GM18511 (cell line): ENCODE measurements around the gene LRRC39.
"Not testable (repeated sequence)": the region's sequence is repeated elsewhere in the genome, so short reads cannot be mapped to it uniquely, and the experiment has no call there.

ENCODE experiments used
- ATAC-seq: cut with Tn5 transposase; IDR thresholded peaks from one replicate; pipeline ENCODE4 v1.9.1; 2021; ENCODE audit warnings: mild to moderate bottlenecking, moderate library complexity; ENCODE audit not compliant: unreplicated experiment

LRRC39 gene

DNA sequence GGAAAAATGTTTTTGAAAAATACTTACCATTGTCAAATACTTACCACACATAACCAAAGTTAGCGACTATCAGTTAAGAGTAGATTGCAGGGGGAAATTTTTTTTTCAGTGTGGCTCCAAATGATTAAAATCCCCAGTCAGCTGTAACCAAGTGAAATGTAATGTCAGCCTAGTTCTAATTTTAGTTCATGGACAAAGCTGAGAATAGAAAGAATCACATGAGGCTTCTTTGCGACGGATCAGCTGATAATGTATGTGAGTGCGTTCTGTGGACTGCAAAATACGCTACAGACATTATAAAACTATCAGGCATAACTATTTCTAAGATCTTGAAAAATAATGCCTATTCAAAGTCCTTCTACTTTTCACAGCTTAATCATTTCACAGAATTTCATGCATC, at the start of gene LRRC39:
Gene LRRC39, minus strand, starts transcription at position 166 of the 400 bp plus-strand sequence. CDS start 9,740 bp downstream, outside the sequence.
- ATAC-seq, result no peak

DNA sequence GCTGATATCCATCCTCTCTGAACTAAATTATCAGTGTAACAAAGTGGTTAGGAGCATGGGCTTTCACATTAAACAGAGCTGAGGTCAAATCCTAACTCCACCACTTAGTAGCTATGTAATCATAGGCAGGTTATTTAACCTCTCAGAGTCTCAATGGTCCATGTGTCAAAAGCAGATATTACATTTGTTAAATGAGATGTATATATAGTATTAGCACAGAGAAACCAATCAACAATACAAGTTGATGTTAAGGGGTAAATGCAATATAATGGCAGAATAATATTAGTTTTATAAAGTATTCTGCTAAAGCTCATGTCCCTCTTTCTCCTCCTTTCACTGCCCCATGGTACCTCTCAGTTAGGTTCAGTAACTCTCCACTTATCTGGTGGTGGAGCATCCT, 44.4 kb upstream of the LRRC39 start:
- no peak for ATAC-seq

DNA sequence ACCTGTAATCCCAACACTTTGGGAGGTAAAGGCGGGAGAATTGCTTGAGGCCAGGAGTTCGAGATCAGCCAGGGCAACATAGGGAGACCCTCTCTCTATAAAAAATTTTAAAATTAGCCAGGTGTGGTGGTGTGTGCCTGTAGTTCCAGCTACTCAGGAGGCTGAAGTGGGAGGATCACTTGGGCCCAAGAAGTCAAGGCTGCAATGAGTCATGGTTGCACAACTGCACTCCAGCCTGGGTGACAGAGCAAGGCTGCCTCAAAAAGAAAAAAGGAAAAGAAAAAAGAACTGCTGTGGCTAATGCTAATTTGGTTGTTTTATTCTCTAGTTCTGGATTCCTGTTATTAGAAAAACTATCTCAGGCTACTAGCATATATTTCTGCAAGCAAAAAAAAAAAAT, 41.8 kb upstream of the LRRC39 start:
- ATAC-seq, result no peak

GRCh38 chr1:100219457-100219856, 41.4 kb upstream of the LRRC39 start:
- no peak for ATAC-seq

DNA sequence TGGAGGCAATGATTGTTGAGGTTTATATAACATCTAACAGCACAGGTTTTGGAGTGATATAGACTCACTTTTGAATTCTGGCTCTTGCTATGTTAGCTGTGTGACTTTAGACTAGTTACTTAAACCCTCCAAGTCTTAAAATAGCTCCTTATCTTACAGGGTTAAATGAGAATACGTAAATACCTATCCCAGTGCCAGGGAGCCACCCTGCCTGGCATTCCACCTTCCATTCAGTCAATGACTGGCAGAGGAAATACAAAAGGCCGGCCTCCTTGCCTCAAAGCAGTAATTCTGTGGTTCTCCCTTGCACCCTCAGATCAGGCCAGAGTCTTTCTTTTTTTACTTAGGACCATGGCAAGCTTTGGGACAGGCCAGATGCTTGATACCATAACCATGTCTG, 39.8 kb upstream of the LRRC39 start:
- no peak for ATAC-seq

- no peak for ATAC-seq
Measured at GRCh38 chr1:100215101-100215500, 37.0 kb upstream of the LRRC39 start.

- no peak for ATAC-seq
Measured at GRCh38 chr1:100213141-100213540, 35.1 kb upstream of the LRRC39 start.

DNA sequence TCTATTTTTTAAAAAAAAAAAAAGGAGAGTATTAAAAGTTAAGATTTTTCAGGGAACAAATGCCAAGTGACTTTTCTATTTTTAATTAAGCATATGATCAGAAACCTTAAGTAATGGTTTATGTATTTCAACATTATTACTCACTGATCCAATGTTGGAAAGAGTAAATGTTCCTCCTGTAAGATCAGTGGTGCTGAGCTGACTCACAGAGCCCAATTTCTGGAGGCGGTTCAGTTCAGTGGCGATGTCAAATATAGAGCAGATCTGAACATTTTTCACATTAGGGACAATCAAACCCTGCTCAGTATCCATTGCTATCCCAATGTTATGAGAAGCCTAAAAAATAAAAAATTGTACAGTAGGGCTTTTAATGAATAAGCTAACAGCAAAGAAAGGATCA, 28.2 kb upstream of the LRRC39 start:
- ATAC-seq, result no peak

GRCh38 chr1:100205593-100205992, 27.5 kb upstream of the LRRC39 start:
- not testable (repeated sequence) for ATAC-seq

GRCh38 chr1:100205103-100205502, 27.0 kb upstream of the LRRC39 start:
- not testable (repeated sequence) for ATAC-seq

- not testable (repeated sequence) for ATAC-seq
Measured at GRCh38 chr1:100202703-100203102, 24.6 kb upstream of the LRRC39 start.

GRCh38 chr1:100200060-100200459, 22.0 kb upstream of the LRRC39 start:
- ATAC-seq, result not testable (repeated sequence)

GRCh38 chr1:100198596-100198995, 20.5 kb upstream of the LRRC39 start:
- ATAC-seq, result no peak

DNA sequence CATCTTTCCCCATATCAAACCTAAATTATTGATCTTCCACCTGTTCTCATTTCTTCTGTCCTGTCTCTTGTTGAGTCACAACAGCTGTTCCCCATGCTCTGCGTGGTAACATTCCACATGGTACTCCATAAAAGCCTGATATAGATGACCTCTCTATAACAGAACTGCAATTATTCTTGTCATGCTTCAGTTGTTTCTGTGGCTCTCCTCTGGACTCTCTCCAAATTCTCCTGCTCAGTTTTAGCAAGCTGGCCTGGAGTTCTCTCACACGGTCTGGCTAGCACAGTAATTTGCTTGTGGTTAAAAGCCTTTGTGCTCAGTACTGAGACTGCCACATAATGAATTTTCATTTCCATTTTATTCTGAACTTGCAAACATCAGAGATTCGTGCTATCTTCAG, 10.6 kb upstream of the LRRC39 start:
- no peak for ATAC-seq

DNA sequence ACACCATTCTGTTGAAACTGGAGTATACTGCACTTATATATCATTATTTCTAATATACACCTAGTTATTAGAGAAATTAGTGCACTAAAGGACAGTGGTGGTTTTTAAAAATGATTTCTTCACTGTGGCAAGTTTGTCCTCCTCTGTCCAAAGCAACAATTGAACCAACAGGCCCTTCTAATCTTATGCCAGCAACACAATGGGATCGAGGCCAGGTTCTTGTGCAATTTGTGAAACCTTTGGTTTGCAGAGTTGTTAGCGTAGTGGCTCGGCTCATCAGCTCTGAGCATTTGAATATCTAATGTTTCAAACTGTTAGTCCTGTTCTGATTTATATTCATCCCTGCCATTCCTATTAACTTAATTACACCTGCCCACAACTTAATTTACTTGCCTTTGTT, 9.9 kb upstream of the LRRC39 start:
- ATAC-seq, result no peak

DNA sequence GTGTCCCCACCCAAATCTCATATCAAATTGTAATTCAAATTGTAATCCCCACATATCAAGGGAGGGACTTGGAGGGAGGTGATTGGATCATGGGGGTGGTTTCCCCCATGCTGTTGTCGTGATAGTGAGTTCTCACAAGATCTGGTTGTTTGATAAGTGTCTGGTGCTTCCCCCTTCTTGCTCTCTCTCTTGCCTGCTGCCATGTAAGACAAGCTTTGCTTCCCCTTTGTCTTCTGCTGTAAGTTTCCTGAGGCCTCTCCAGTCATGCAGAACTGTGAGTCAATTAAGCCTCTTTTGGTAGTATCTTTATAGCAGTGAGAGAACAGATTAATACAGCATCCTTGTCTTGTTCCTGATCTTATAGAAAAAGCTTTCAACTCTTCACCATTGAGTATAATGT, 6.5 kb upstream of the LRRC39 start:
- peak; percentile 83 for ATAC-seq

DNA sequence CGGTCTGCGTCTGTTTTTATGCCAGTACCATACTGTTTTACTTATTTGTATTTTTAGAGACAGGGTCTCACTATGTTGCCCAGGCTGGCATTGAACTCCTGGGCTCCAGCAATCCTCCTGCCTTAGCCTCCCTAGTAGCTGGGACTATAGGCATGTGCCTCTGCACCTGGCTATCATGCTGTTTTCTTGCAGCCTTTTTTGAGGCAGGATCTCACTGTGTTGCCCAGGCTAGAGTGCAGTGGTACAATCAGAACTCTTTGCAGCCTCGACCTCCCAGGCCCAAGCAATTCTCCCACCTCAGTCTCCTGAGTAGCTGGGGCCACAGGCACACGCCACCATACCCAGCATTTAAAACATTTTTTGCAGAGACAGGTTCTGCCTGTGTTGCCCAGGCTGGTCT, 5.3 kb upstream of the LRRC39 start:
- no peak for ATAC-seq

DNA sequence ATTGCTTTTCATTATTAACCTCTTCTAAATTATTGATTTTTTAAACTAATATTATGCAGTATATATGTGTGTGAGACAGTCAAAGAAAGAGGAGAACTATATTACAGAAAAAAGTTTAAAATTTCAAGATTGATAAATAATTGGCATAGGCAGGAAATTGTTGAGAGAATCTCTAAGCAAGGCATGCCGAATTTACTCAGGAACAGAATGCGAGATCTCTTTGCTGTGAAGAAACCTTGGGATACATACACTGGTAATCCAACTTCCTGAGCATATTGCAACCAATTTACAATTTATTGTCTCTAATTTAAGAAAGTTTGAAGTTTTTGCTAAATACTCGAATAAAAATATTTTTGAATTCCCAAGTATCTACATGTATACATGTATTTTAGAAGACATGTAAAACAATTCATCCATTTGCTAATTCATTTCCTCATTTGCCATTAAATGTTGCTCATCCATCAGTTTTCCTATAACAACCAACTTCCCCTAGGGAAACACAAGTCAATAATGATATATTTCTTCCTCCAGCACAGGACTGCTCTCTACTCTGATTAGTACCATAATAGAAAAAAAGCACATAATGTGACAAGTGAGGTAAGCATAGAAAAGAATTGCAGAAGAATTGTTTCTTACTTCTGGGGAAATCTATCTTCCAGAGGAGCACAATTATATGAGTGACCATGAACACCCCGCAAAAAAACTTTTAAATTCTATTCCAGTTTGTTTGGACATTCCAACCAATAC, 588 bp downstream of the LRRC39 start:
- no peak for ATAC-seq

GRCh38 chr1:100168051-100168450, 10.0 kb downstream of the LRRC39 start:
- no peak for ATAC-seq

DNA sequence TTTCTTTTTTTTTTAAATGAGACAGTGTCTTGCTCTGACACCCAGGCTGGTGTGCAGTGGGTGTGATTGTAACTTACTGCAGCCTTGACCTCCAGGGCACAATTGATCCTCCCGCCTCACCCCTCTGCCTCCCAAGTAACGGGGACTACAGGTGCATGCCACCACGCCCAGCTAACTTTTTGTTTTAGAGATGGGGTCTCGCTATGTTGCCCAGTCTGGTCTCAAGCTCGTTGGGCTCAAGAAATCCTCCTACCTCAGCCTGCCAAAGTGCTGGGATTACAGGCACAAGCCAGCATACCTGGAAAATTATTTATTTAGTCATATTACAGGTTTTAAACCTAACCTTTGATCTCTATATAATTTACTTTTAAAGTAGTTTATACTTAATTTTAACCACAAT, 13.4 kb downstream of the LRRC39 start:
- no peak for ATAC-seq

GRCh38 chr1:100164216-100164615, 13.8 kb downstream of the LRRC39 start:
- ATAC-seq, result no peak

GRCh38 chr1:100162881-100163280, 15.2 kb downstream of the LRRC39 start:
- ATAC-seq, result no peak

- peak; percentile 92 for ATAC-seq
Measured at GRCh38 chr1:100152271-100152670, 25.8 kb downstream of the LRRC39 start.
